ENCODE data around the gene CDKN1A. TPM values are rescaled to one million over a fixed set of nuclear protein-coding genes. Genes with fewer than 3 reads are reported as not detected.

CDKN1A gene
- total and polyA plus RNA-seq, 8 donors = 4.7 to 240 (median 6.8) TPM

GRCh38 chr6:36729161-36729524 lies 50.6 kb downstream of the CDKN1A start:
- Histone ChIP-seq H3K27ac (no peak overlapping the region), H3K4me3 (no peak overlapping the region), H3K36me3 (no peaks in the 10 kb centered on the region), H3K27me3 (no peaks in the 10 kb centered on the region), H3K9me3 (no peaks in the 10 kb centered on the region), H3K4me1 (peaks cover 0 to 31% of the 10 kb centered on the region in 2 donors)
- ATAC-seq = no peak
- intact Hi-C loops (cut with DNase I) = no loop called here
- TF ChIP-seq CTCF (IDR thresholded peaks at IDR 0.05) = no peak
- no peak for DNase-seq

- no peaks in the 10 kb centered on the region for H3K36me3 ChIP-seq
- no peak overlapping the region for H3K27ac ChIP-seq
- H3K4me3 ChIP-seq = no peak overlapping the region
- no peaks in the 10 kb centered on the region for H3K27me3 ChIP-seq
- intact Hi-C loops (cut with DNase I) = no loop called here
- DNase-seq (no peak), ATAC-seq (no peak)
- H3K4me1 ChIP-seq = peaks cover 14 to 45% of the 10 kb centered on the region in 2 donors
- no peak for TF ChIP-seq CTCF (IDR thresholded peaks at IDR 0.05)
- H3K9me3 ChIP-seq = no peaks in the 10 kb centered on the region
Observed at GRCh38 chr6:36730424-36731380, 52.2 kb downstream of the CDKN1A start.

- H3K27ac ChIP-seq = no peak overlapping the region
- ATAC-seq = no peak
- no peak for TF ChIP-seq CTCF (IDR thresholded peaks at IDR 0.05)
- peaks cover 18 to 52% of the 10 kb centered on the region in 2 donors for H3K4me1 ChIP-seq
- no peaks in the 10 kb centered on the region for H3K36me3 ChIP-seq
- DNase-seq = peak in 1 of 4 donors; percentile 27
- H3K27me3 ChIP-seq = no peaks in the 10 kb centered on the region
- H3K9me3 ChIP-seq = no peaks in the 10 kb centered on the region
- intact Hi-C loops (cut with DNase I) = no loop called here
- no peak overlapping the region for H3K4me3 ChIP-seq
Observed at GRCh38 chr6:36731622-36732310, 53.3 kb downstream of the CDKN1A start.

GRCh38 chr6:36733300-36733699 lies 54.8 kb downstream of the CDKN1A start:
- no peak for DNase-seq
- ATAC-seq = no peak
- H3K9me3 ChIP-seq = no peaks in the 10 kb centered on the region
- no peaks in the 10 kb centered on the region for H3K36me3 ChIP-seq
- no peaks in the 10 kb centered on the region for H3K27me3 ChIP-seq
- no peak for TF ChIP-seq CTCF (IDR thresholded peaks at IDR 0.05)
- H3K4me3 ChIP-seq = no peak overlapping the region
- no peak overlapping the region for H3K27ac ChIP-seq
- peaks cover 18 to 37% of the 10 kb centered on the region in 2 donors for H3K4me1 ChIP-seq
- intact Hi-C loops (cut with DNase I) = no loop called here

GRCh38 chr6:36734486-36735060 lies 56.1 kb downstream of the CDKN1A start:
- DNase-seq (no peak), ATAC-seq (no peak)
- Histone ChIP-seq H3K4me3 (no peak overlapping the region), H3K36me3 (no peaks in the 10 kb centered on the region), H3K9me3 (no peaks in the 10 kb centered on the region), H3K4me1 (peaks cover 18 to 25% of the 10 kb centered on the region in 2 donors), H3K27ac (peak overlapping the region; percentile 84), H3K27me3 (no peaks in the 10 kb centered on the region)
- intact Hi-C loops (cut with DNase I) = no loop called here
- no peak for TF ChIP-seq CTCF (IDR thresholded peaks at IDR 0.05)
